ENCODE results near the gene C5orf63.

DNA sequence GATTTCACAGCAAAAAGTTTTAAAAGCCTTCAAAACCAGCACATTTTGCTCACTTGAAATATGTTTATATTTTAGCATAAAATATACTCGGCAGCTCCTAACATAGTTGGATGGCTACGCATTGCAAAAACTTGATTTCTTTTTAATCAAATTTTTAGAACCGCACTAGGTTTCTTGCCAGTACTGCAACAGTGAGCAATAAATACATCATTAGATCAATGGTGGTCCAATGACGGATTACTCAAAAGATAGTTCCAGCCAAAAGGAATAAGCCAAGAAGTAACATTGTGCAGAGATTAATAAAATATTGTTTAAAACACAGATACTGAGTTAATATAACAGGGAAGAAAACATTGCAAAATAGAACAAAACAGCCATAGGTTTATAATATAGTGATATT, 48.5 kb downstream of the C5orf63 start:
- TF ChIP-seq, protein P1, sequence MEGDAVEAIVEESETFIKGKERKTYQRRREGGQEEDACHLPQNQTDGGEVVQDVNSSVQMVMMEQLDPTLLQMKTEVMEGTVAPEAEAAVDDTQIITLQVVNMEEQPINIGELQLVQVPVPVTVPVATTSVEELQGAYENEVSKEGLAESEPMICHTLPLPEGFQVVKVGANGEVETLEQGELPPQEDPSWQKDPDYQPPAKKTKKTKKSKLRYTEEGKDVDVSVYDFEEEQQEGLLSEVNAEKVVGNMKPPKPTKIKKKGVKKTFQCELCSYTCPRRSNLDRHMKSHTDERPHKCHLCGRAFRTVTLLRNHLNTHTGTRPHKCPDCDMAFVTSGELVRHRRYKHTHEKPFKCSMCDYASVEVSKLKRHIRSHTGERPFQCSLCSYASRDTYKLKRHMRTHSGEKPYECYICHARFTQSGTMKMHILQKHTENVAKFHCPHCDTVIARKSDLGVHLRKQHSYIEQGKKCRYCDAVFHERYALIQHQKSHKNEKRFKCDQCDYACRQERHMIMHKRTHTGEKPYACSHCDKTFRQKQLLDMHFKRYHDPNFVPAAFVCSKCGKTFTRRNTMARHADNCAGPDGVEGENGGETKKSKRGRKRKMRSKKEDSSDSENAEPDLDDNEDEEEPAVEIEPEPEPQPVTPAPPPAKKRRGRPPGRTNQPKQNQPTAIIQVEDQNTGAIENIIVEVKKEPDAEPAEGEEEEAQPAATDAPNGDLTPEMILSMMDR (IDR thresholded peaks at IDR 0.05) = no peak
- no peak for TF ChIP-seq EZH2 (IDR thresholded peaks at IDR 0.05; ENCODE audit: borderline replicate concordance, insufficient read depth, low read depth, low read length, poor library complexity, severe bottlenecking)
